GM12878 (cell line): ENCODE measurements around the gene GRK6. TPM values are rescaled to one million over a fixed set of nuclear protein-coding genes. Genes with fewer than 3 reads are reported as not detected.

Source experiments
- BACH1 ChIP-seq: fragments of 450-650 bp; IDR thresholded peaks from 2 replicates; pipeline ENCODE4 v1.6.1; 2017; ENCODE audit warnings: mild to moderate bottlenecking, borderline replicate concordance
- EGR1 ChIP-seq, 2 experiments: IDR thresholded peaks; 1 replicate in 1 of 2; 2 replicates in 1 of 2; pipeline ENCODE4 v1.6.1; 2011 to 2012; ENCODE audit warnings: low read depth in 2 of 2, low read length in 2 of 2, borderline replicate concordance in 1 of 2, mild to moderate bottlenecking in 1 of 2, moderate library complexity in 1 of 2
- EP300 ChIP-seq, 2 experiments: fragments of 150-350 bp in 1 of 2; IDR thresholded peaks; 2 replicates each; pipeline ENCODE4 v1.6.1; 2011 to 2012; ENCODE audit warnings: low read depth in 2 of 2, low read length in 2 of 2, borderline replicate concordance in 1 of 2, improper control_type of control experiment in 1 of 2, inconsistent platforms in 1 of 2; ENCODE audit not compliant: control insufficient read depth in 1 of 2
- HDGF ChIP-seq: fragments of 450-650 bp; IDR thresholded peaks from 2 replicates; pipeline ENCODE4 v1.6.1; 2016; ENCODE audit warnings: antibody characterized with exemption
- IKZF1 ChIP-seq: fragments of 450-650 bp; conservative IDR thresholded peaks from 2 replicates; pipeline ENCODE4 v1.6.1; 2017; ENCODE audit warnings: antibody characterized with exemption, mild to moderate bottlenecking
- MXI1 ChIP-seq: fragments of 150-350 bp; IDR thresholded peaks from 2 replicates; pipeline ENCODE4 v1.6.1; 2011; ENCODE audit warnings: low read depth, mild to moderate bottlenecking, inconsistent platforms, low read length, improper control_type of control experiment
- NBN ChIP-seq: fragments of 450-650 bp; IDR thresholded peaks from 2 replicates; pipeline ENCODE4 v1.6.1; 2016
- NFXL1 ChIP-seq: fragments of 450-650 bp; IDR thresholded peaks from 2 replicates; pipeline ENCODE4 v1.6.1; 2017; ENCODE audit warnings: antibody characterized with exemption, mild to moderate bottlenecking, borderline replicate concordance
- NRF1 ChIP-seq: conservative IDR thresholded peaks from 2 replicates; pipeline ENCODE4 v1.6.1; 2011; ENCODE audit warnings: mild to moderate bottlenecking, low read depth, low read length, improper control_type of control experiment
- POU2F2 ChIP-seq: IDR thresholded peaks from 3 replicates; pipeline ENCODE4 v1.6.1; 2011; ENCODE audit warnings: low read depth, mild to moderate bottlenecking, low read length, borderline replicate concordance
- RB1 ChIP-seq: fragments of 450-650 bp; formaldehyde crosslinking; IDR thresholded peaks from 2 replicates; pipeline ENCODE4 v1.6.1; 2017; ENCODE audit warnings: mild to moderate bottlenecking, borderline replicate concordance
- RFX5 ChIP-seq: IDR thresholded peaks from 2 replicates; pipeline ENCODE4 v1.6.1; 2011; ENCODE audit warnings: low read depth, low read length, improper control_type of control experiment
- SMC3 ChIP-seq: IDR thresholded peaks from 2 replicates; pipeline ENCODE4 v1.6.1; 2011; ENCODE audit warnings: low read length, improper control_type of control experiment, borderline replicate concordance
- TAF1 ChIP-seq: IDR thresholded peaks from 2 replicates; pipeline ENCODE4 v1.6.1; 2011; ENCODE audit warnings: mild to moderate bottlenecking, low read depth, low read length, borderline replicate concordance
- YY1 ChIP-seq: IDR thresholded peaks from 2 replicates; pipeline ENCODE4 v1.6.1; 2011; ENCODE audit warnings: low read depth, mild to moderate bottlenecking, low read length
- polyA plus RNA-seq, 11 experiments: library from polyadenylated mRNA; depleted of rRNA in 4 of 11; unstranded in 6 of 11; stranded (reverse) in 5 of 11; fragments of >200 nt; fragmentation: Nextera tagmentation in 4 of 11; fragmentation: Illumina TruSeq in 1 of 11; extraction: Ambion mirVana in 4 of 11; extraction: Trizol in 1 of 11; gene quantifications; 1 replicate in 1 of 11; 2 replicates in 10 of 11; pipeline versions ENCODE4 v1.2.1 to v1.2.3, GENCODE V29; 2011 to 2016; ENCODE audit warnings: inconsistent platforms in 2 of 11, missing spikeins in 2 of 11, low read depth in 1 of 11
- total RNA-seq, 4 experiments: library from RNA; depleted of rRNA in 3 of 4; stranded (reverse); fragments of >200 nt in 3 of 4; fragmentation: Illumina TruSeq in 1 of 4; extraction: Trizol in 1 of 4; gene quantifications; 2 replicates each; pipeline versions ENCODE4 v1.2.1 to v1.2.3, GENCODE V29; 2013 to 2021
- TF ChIP-seq, protein P1 (sequence below): fragments of 450-650 bp; IDR thresholded peaks from 2 replicates; pipeline ENCODE4 v1.6.1; 2017; ENCODE audit warnings: antibody characterized with exemption, mild to moderate bottlenecking, moderate library complexity
- TF ChIP-seq, protein P2 (sequence below): IDR thresholded peaks from 2 replicates; pipeline ENCODE4 v1.6.1; 2011; ENCODE audit warnings: low read depth, low read length, improper control_type of control experiment, borderline replicate concordance
- TF ChIP-seq, protein P3 (sequence below): IDR thresholded peaks from 2 replicates; pipeline ENCODE4 v1.6.1; 2012; ENCODE audit warnings: low read depth, low read length, improper control_type of control experiment

Gene GRK6
- total and polyA plus RNA-seq, 10 of the 15 experiments (the other 5 are each of a cell fraction or from before 2014, with no cell fraction given) = 0.79 to 124 (median 41.6) TPM

DNA sequence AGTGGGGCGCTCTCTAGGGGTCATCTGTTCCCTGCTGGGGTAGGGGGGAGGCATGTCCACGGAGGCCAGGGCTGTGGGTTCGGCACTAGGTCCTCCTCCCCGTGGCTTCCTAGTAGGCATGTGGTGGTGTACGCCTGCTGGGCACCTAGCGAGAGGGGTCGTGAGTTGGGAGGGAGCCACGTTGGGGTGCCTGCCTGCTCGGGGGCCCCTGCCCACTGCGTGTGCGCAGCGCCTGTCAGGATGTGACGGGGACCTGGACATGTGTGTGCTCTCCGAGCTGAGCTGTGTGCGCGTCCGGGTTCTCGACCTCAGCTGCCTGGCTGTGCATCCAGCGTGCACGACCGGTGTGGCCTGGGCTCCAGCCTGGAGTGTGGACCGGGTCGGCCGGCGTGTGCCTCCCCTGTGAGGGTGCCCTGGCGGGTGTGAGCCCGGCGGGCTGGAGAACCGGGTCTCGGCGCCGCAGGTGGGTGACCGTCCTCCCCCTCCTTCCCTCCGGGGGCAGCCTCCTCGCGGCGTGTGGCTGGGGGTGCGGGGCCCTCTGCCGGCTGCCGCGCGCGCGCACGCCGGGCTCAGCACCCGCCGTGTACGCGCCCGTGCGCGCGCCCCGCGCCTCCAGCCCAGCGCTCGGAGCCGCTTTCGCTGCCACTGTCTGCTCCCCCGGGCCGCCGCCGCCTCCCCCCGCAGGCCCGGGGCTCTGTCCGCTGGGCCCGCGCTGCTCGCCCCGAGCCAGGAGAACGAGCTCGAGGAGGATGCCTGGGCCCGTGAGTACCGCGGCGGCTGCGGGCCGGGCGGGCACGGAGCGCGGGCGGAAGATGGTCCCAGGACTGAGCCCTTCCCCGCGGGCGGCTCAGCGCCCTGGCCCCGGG is 20.0 kb downstream of the GRK6 start, which contains the start of gene PRR7 (continued):
- TF ChIP-seq IKZF1 = peak; percentile 75
- TF ChIP-seq NBN = 0 out of 2 replicates have a peak, but pooled peaks have one; percentile 13
- TF ChIP-seq RFX5 = no peak
- peak; percentile 37; the same call in 1 of the 2 replicates for TF ChIP-seq YY1
- peak; percentile 61; the same call in 1 of the 2 replicates for TF ChIP-seq RB1
- TF ChIP-seq TAF1 = 0 out of 2 replicates have a peak, but pooled peaks have one; percentile 14
- TF ChIP-seq, protein P1, sequence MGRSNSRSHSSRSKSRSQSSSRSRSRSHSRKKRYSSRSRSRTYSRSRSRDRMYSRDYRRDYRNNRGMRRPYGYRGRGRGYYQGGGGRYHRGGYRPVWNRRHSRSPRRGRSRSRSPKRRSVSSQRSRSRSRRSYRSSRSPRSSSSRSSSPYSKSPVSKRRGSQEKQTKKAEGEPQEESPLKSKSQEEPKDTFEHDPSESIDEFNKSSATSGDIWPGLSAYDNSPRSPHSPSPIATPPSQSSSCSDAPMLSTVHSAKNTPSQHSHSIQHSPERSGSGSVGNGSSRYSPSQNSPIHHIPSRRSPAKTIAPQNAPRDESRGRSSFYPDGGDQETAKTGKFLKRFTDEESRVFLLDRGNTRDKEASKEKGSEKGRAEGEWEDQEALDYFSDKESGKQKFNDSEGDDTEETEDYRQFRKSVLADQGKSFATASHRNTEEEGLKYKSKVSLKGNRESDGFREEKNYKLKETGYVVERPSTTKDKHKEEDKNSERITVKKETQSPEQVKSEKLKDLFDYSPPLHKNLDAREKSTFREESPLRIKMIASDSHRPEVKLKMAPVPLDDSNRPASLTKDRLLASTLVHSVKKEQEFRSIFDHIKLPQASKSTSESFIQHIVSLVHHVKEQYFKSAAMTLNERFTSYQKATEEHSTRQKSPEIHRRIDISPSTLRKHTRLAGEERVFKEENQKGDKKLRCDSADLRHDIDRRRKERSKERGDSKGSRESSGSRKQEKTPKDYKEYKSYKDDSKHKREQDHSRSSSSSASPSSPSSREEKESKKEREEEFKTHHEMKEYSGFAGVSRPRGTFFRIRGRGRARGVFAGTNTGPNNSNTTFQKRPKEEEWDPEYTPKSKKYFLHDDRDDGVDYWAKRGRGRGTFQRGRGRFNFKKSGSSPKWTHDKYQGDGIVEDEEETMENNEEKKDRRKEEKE = 0 out of 2 replicates have a peak, but pooled peaks have one; percentile 46
- TF ChIP-seq NRF1 = no peak
- TF ChIP-seq, protein P2, sequence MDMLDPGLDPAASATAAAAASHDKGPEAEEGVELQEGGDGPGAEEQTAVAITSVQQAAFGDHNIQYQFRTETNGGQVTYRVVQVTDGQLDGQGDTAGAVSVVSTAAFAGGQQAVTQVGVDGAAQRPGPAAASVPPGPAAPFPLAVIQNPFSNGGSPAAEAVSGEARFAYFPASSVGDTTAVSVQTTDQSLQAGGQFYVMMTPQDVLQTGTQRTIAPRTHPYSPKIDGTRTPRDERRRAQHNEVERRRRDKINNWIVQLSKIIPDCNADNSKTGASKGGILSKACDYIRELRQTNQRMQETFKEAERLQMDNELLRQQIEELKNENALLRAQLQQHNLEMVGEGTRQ = no peak
- peak; percentile 15; the same call in 1 of the 2 replicates for TF ChIP-seq SMC3
- peak; percentile 44; the same call in 1 of the 3 replicates for TF ChIP-seq POU2F2
- peak; percentile 87 for TF ChIP-seq BACH1
- 0 out of 2 replicates have a peak, but pooled peaks have one; percentile 45 for TF ChIP-seq NFXL1
- 0 out of 4 replicates have a peak, but pooled peaks of 1 of the 2 experiments have one; percentile 15 for TF ChIP-seq EP300 (IDR thresholded peaks at IDR 0.05; ENCODE audit: borderline replicate concordance in 1 of 2, control insufficient read depth in 1 of 2, low read depth in 2 of 2, low read length in 2 of 2)
- TF ChIP-seq MXI1 = no peak
- no peak for TF ChIP-seq EGR1 (IDR thresholded peaks at IDR 0.05; ENCODE audit: borderline replicate concordance in 1 of 2, low read depth in 2 of 2, low read length in 2 of 2)
- TF ChIP-seq, protein P3, sequence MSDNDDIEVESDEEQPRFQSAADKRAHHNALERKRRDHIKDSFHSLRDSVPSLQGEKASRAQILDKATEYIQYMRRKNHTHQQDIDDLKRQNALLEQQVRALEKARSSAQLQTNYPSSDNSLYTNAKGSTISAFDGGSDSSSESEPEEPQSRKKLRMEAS = 0 out of 2 replicates have a peak, but pooled peaks have one; percentile 34
- peak; percentile 63; the same call in 1 of the 2 replicates for TF ChIP-seq HDGF
